Measurements from ENCODE around the gene MRPL23. TPM values are rescaled to one million over a fixed set of nuclear protein-coding genes. Genes with fewer than 3 reads are reported as not detected.

MRPL23 gene
- total and polyA plus RNA-seq, 2 of the 13 experiments (the other 11 are each of a cell fraction or from before 2014, with no cell fraction given), result 67.8 to 123 TPM

- in situ Hi-C loops (cut with HindIII; ENCODE audit: extremely low pct_ligation_motif_present, low pct_unique_long_range_greater_than_20kb) (no loop called here), intact Hi-C loops (cut with micrococcal nuclease; ENCODE audit: unreplicated experiment) (no loop called here)
- Histone ChIP-seq H3K36me3 (replicated peaks in 1 of 2; ENCODE audit: control insufficient read depth in 1 of 2, insufficient read depth in 2 of 2, low read length in 2 of 2) (no peaks in the 10 kb centered on the region), H3K4me1 (ENCODE audit: insufficient read depth, low read length) (no peaks in the 10 kb centered on the region), H4K20me1 (ENCODE audit: insufficient read depth, low read length) (no peaks in the 10 kb centered on the region), H3K79me2 (ENCODE audit: insufficient read depth, low read length) (no peaks in the 10 kb centered on the region), H3K27me3 (ENCODE audit: control insufficient read depth in 1 of 2, insufficient read depth in 2 of 2, low read length in 2 of 2) (no peaks in the 10 kb centered on the region), H3K4me2 (ENCODE audit: low read depth, low read length) (no peak overlapping the region), H3K27ac (ENCODE audit: extremely low read length, insufficient read depth, low read length) (peak overlapping the region; percentile 55), H3K9me3 (ENCODE audit: low read length) (no peaks in the 10 kb centered on the region), H2AFZ (ENCODE audit: low read length) (no peak overlapping the region), H3K9ac (ENCODE audit: insufficient read depth, low read depth, low read length) (no peak overlapping the region), H3K4me3 (replicated peaks in 1 of 3; ENCODE audit: insufficient read depth in 1 of 3, low read depth in 2 of 3, low read length in 3 of 3) (no peak overlapping the region)
- FAIRE-seq (peak; percentile 80), ATAC-seq (peak; percentile 57), DNase-seq (ENCODE audit: low spot score) (no peak)
- TF ChIP-seq ZNF3 (CRISPR knock-in tag; IDR thresholded peaks at IDR 0.05) (no peak), HMGXB3 (CRISPR knock-in tag; IDR thresholded peaks at IDR 0.05; ENCODE audit: borderline replicate concordance) (no peak), ATF7-NPFF (CRISPR knock-in tag; IDR thresholded peaks at IDR 0.05; ENCODE audit: low read depth) (no peak), TAF1 (CRISPR knock-in tag; IDR thresholded peaks at IDR 0.05) (no peak), STAG1 (CRISPR knock-in tag; IDR thresholded peaks at IDR 0.05) (no peak), KLF6 (CRISPR knock-in tag; IDR thresholded peaks at IDR 0.05) (no peak), ZBTB38 (CRISPR knock-in tag; IDR thresholded peaks at IDR 0.05) (no peak), KLF11 (CRISPR knock-in tag; IDR thresholded peaks at IDR 0.05) (no peak), MYNN (CRISPR knock-in tag; IDR thresholded peaks at IDR 0.05; ENCODE audit: low read depth) (no peak), ZNF562 (CRISPR knock-in tag; IDR thresholded peaks at IDR 0.05; ENCODE audit: borderline replicate concordance) (no peak)
- TF ChIP-seq, protein P1, sequence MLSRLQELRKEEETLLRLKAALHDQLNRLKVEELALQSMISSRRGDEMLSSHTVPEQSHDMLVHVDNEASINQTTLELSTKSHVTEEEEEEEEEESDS (CRISPR knock-in tag; IDR thresholded peaks at IDR 0.05; ENCODE audit: borderline replicate concordance), result no peak
- POLR2A ChIA-PET, result interaction anchor here (1.0 to 26.2 kb wide), 17 partner anchors 4 to 291 kb away, joined by 3 to 720 read pairs (median 6); partner anchors contain the start of genes IGF2 and MRPL23
- no CpG with 5 or more reads among the region's 26 CpGs for WGBS (ENCODE audit: low lambda C conversion rate)
- BruUV-seq (replicated peaks), result TSS peak; percentile 82
- CTCF ChIA-PET (ENCODE audit: low intra/inter-chr PET ratio, low total read pairs), result no interaction called here
These were observed 35.9 kb downstream of the MRPL23 start for GRCh38 chr11:1982873-1983600.

Data from HepG2 (cell line).